Measurements from ENCODE around the gene SOX18. TPM values are rescaled to one million over a fixed set of nuclear protein-coding genes. Genes with fewer than 3 reads are reported as not detected.

SOX18 gene
- total and polyA plus RNA-seq, 2 of the 13 experiments (the other 11 are each of a cell fraction or from before 2014, with no cell fraction given), result 1.6 to 1.9 TPM

DNA sequence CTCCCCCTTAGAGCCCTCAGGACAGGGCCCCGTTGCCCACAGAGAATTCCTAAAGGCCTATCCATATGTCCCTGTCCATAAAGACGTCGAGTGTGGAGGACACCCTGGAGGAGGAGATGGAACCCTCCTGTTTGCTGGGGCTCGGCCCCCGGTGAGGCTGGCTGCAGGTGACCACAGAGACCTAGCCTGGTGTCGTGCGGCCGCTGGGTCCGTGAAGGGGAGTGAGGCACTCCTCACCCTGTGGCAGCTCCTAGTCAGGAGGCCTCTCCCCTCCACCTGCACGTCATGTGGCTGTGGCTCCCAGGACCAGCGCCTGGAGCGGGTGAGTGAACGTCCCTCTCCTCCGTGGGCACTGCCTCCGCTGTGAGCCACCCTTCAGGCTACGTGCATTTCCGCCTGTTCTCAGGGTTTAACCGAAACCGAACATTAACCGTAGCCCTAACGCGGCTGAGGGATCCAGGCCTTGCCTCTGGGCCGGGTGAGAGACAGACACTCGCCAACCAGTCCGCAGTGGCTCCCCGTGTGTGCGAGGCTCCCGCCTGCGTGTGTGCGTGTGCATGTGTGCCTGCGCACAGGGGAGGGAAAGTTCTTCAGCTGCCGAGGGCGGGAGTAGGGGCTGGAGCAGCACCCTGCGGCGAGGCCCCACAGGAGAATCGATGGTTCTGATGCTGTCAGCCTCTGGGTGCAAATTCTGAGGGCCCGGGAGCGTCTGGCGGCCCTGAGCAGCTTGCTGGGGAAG, 7.6 kb upstream of the SOX18 start (continued):
- TF ChIP-seq, protein P1, sequence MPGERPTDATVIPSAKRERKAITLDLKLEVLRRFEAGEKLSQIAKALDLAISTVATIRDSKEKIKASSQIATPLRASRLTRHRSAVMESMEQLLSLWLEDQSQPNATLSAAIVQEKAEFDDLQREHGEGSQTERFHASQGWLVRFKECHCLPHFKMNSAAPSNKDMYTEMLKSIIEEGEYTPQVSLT (CRISPR knock-in tag; IDR thresholded peaks at IDR 0.05; ENCODE audit: borderline replicate concordance, low read depth), result no peak; the same call in 1 of the 2 replicates
- TF ChIP-seq ZSCAN9 (CRISPR knock-in tag; IDR thresholded peaks at IDR 0.05; ENCODE audit: borderline replicate concordance) (no peak), RBM22 (optimal IDR thresholded peaks at IDR 0.05; ENCODE audit: low read length) (no peak), SMC3 (IDR thresholded peaks at IDR 0.05; ENCODE audit: low read length) (no peak), SNAI1 (CRISPR knock-in tag; IDR thresholded peaks at IDR 0.05; ENCODE audit: borderline replicate concordance) (peak; percentile 61; the same call in 1 of the 2 replicates), RFX5 (IDR thresholded peaks at IDR 0.05; ENCODE audit: low read depth, low read length) (no peak; the same call in 1 of the 2 replicates), CEBPB (IDR thresholded peaks at IDR 0.05; ENCODE audit: borderline replicate concordance, low read depth, low read length) (no peak), FOXK1 (CRISPR knock-in tag; IDR thresholded peaks at IDR 0.05; ENCODE audit: borderline replicate concordance, low read depth) (no peak), ZNF230 (CRISPR knock-in tag; IDR thresholded peaks at IDR 0.05) (peak; percentile 96; the same call in 1 of the 2 replicates), HDAC2 (CRISPR knock-in tag; IDR thresholded peaks at IDR 0.05) (0 out of 2 replicates have a peak, but pooled peaks have one; percentile 8), ZNF136 (CRISPR knock-in tag; IDR thresholded peaks at IDR 0.05; ENCODE audit: low read depth) (peak; percentile 28; the same call in 1 of the 2 replicates), FOSL2 (CRISPR knock-in tag; IDR thresholded peaks at IDR 0.05) (no peak), GPN1 (CRISPR knock-in tag; IDR thresholded peaks at IDR 0.05; ENCODE audit: borderline replicate concordance) (no peak; the same call in 1 of the 2 replicates), ZNF282 (IDR thresholded peaks at IDR 0.05; ENCODE audit: partially characterized antibody) (no peak), ZNF383 (CRISPR knock-in tag; IDR thresholded peaks at IDR 0.05; ENCODE audit: borderline replicate concordance) (no peak), NR2F1 (CRISPR knock-in tag; IDR thresholded peaks at IDR 0.05) (no peak), ZNF772 (CRISPR knock-in tag; IDR thresholded peaks at IDR 0.05) (peak; percentile 42; the same call in 1 of the 2 replicates), MAFG (CRISPR knock-in tag; IDR thresholded peaks at IDR 0.05) (no peak), CBX1 (IDR thresholded peaks at IDR 0.05; ENCODE audit: low read depth) (no peak)
- TF ChIP-seq, protein P2, sequence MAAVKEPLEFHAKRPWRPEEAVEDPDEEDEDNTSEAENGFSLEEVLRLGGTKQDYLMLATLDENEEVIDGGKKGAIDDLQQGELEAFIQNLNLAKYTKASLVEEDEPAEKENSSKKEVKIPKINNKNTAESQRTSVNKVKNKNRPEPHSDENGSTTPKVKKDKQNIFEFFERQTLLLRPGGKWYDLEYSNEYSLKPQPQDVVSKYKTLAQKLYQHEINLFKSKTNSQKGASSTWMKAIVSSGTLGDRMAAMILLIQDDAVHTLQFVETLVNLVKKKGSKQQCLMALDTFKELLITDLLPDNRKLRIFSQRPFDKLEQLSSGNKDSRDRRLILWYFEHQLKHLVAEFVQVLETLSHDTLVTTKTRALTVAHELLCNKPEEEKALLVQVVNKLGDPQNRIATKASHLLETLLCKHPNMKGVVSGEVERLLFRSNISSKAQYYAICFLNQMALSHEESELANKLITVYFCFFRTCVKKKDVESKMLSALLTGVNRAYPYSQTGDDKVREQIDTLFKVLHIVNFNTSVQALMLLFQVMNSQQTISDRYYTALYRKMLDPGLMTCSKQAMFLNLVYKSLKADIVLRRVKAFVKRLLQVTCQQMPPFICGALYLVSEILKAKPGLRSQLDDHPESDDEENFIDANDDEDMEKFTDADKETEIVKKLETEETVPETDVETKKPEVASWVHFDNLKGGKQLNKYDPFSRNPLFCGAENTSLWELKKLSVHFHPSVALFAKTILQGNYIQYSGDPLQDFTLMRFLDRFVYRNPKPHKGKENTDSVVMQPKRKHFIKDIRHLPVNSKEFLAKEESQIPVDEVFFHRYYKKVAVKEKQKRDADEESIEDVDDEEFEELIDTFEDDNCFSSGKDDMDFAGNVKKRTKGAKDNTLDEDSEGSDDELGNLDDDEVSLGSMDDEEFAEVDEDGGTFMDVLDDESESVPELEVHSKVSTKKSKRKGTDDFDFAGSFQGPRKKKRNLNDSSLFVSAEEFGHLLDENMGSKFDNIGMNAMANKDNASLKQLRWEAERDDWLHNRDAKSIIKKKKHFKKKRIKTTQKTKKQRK (IDR thresholded peaks at IDR 0.05; ENCODE audit: low read length), result no peak
- TF ChIP-seq, protein P3, sequence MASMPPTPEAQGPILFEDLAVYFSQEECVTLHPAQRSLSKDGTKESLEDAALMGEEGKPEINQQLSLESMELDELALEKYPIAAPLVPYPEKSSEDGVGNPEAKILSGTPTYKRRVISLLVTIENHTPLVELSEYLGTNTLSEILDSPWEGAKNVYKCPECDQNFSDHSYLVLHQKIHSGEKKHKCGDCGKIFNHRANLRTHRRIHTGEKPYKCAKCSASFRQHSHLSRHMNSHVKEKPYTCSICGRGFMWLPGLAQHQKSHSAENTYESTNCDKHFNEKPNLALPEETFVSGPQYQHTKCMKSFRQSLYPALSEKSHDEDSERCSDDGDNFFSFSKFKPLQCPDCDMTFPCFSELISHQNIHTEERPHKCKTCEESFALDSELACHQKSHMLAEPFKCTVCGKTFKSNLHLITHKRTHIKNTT (CRISPR knock-in tag; IDR thresholded peaks at IDR 0.05), result no peak
- TF ChIP-seq, protein P4, sequence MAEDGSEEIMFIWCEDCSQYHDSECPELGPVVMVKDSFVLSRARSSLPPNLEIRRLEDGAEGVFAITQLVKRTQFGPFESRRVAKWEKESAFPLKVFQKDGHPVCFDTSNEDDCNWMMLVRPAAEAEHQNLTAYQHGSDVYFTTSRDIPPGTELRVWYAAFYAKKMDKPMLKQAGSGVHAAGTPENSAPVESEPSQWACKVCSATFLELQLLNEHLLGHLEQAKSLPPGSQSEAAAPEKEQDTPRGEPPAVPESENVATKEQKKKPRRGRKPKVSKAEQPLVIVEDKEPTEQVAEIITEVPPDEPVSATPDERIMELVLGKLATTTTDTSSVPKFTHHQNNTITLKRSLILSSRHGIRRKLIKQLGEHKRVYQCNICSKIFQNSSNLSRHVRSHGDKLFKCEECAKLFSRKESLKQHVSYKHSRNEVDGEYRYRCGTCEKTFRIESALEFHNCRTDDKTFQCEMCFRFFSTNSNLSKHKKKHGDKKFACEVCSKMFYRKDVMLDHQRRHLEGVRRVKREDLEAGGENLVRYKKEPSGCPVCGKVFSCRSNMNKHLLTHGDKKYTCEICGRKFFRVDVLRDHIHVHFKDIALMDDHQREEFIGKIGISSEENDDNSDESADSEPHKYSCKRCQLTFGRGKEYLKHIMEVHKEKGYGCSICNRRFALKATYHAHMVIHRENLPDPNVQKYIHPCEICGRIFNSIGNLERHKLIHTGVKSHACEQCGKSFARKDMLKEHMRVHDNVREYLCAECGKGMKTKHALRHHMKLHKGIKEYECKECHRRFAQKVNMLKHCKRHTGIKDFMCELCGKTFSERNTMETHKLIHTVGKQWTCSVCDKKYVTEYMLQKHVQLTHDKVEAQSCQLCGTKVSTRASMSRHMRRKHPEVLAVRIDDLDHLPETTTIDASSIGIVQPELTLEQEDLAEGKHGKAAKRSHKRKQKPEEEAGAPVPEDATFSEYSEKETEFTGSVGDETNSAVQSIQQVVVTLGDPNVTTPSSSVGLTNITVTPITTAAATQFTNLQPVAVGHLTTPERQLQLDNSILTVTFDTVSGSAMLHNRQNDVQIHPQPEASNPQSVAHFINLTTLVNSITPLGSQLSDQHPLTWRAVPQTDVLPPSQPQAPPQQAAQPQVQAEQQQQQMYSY (CRISPR knock-in tag; IDR thresholded peaks at IDR 0.05), result no peak

All from HepG2 (cell line).